ENCODE measurements around the gene LIM2. TPM values are rescaled to one million over a fixed set of nuclear protein-coding genes. Genes with fewer than 3 reads are reported as not detected.

The LIM2 gene
- total and polyA plus RNA-seq, 2 of the 8 experiments (the other 6 are each of a cell fraction or from before 2014, with no cell fraction given), result not detected

DNA sequence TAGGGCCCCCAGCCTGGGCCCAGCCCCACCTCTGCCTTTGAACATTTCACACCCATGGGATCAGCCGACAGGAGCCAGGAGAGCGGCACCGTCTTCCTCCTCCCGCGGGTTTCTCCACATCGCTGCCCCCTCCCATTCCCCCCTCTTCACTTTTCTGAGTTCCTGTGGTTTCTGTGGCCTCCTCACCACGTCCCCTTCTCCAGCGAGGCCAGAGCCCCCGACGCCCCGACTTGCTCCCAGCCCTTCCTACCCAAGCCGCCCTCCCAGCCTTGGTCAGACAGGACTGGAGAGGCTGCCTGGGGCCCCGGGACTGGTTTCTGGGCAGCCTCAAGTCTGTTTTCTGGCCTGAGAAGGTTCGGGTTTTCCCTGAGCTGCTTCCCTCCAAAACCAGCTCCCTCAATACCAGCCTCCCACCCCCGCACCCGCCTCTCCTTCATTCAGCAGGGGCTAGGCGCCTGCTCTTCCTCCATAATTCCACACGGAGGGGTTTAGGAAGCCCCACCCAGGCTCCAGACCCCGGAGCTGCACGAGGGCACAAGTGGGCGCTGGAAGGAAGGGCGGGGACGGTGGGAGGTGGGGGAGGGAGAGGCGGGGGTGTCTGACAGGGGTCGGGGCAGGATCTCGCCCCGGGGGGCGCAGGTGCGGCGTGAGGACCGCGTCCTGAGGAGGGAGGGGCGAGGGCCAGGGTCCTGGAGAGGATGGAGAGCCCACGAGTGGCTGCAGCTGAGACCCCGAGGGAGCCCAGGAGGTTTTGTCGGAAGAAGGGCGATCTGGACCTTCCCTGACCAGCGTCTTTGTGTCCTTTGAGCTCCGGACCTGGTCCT is 33.7 kb upstream of the LIM2 start:
- H4K20me1 ChIP-seq (replicated peaks in 1 of 2; ENCODE audit: control insufficient read depth in 1 of 2, insufficient read depth in 2 of 2, low read length in 2 of 2), result no peaks in the 10 kb centered on the region

More for the DNA sequence above, 33.7 kb upstream of the LIM2 start:
- no peaks in the 10 kb centered on the region for H3K36me3 ChIP-seq (ENCODE audit: control insufficient read depth in 2 of 4, insufficient read depth in 4 of 4, low read length in 3 of 4)
- H3K23ac ChIP-seq (ENCODE audit: insufficient read length), result no peak overlapping the region
- POLR2A ChIA-PET (ENCODE audit: partially characterized antibody), result interaction anchor here (0.5 to 1.8 kb wide), 8 partner anchors 9 to 722 kb away, joined by 3 to 5 read pairs (median 3); partner anchors contain the start of genes CLDND2 and VSIG10L
- H3K23me2 ChIP-seq (ENCODE audit: low read depth, low read length), result peaks cover 1% of the 10 kb centered on the region; the same call in 1 of the 2 replicates
- no peak overlapping the region; the same call in 1 of the 2 replicates for H3K18ac ChIP-seq (ENCODE audit: extremely low read depth, low read length)
- no peaks in the 10 kb centered on the region for H3K79me1 ChIP-seq (ENCODE audit: low read depth, low read length)
- H2AK5ac ChIP-seq (ENCODE audit: low read depth, low read length), result no peak overlapping the region
- peak overlapping the region; percentile 79 for H4K8ac ChIP-seq (ENCODE audit: extremely low read depth, insufficient read depth, low read length)
- H3K9me3 ChIP-seq (ENCODE audit: insufficient read depth in 2 of 2, low read depth in 1 of 2, low read length in 1 of 2), result no peaks in the 10 kb centered on the region
- H3K4ac ChIP-seq (replicated peaks; ENCODE audit: insufficient read length, low read depth, low read length), result no peak overlapping the region
- H3K4me1 ChIP-seq (replicated peaks in 1 of 4; ENCODE audit: control insufficient read depth in 3 of 4, insufficient read depth in 4 of 4, low read length in 3 of 4), result peaks cover 0 to 11% (median 3%) of the 10 kb centered on the region in 4 experiments; a peak in 2 of 7 replicates
- H4K91ac ChIP-seq (replicated peaks; ENCODE audit: insufficient read length, low read length), result no peak overlapping the region
- 40% methylated on average over 16 of the region's 39 CpGs; no CpG with 5 or more reads in 1 of the 2 experiments for WGBS, 2 experiments (ENCODE audit: extremely low coverage in 1 of 2, insufficient coverage in 1 of 2, insufficient read length in 1 of 2, insufficient replicate concordance in 2 of 2, low coverage in 1 of 2, low lambda C conversion rate in 2 of 2, missing lambda C conversion rate in 1 of 2)
- peaks cover 0 to 5% (median 2%) of the 10 kb centered on the region in 4 experiments; a peak in 3 of 7 replicates for H3K27me3 ChIP-seq (replicated peaks in 1 of 4; ENCODE audit: control insufficient read depth in 3 of 4, extremely low read depth in 1 of 4, insufficient read depth in 3 of 4, low read length in 3 of 4)
- peak overlapping the region; percentile 97 for H2AFZ ChIP-seq (ENCODE audit: low read length)
- peak overlapping the region; percentile 21 to 58 (median 48); a peak in 7 of 8 replicates for H3K4me3 ChIP-seq (ENCODE audit: extremely low read depth in 1 of 4, insufficient read depth in 2 of 4, low read depth in 3 of 4, low read length in 4 of 4)
- H2BK20ac ChIP-seq (ENCODE audit: low read length), result no peak overlapping the region
- H4K5ac ChIP-seq (ENCODE audit: insufficient read length, low read depth, low read length), result no peak overlapping the region
- CTCF ChIA-PET (ENCODE audit: partially characterized antibody), result interaction anchor here (0.6 to 6.7 kb wide), 42 partner anchors 9 to 476 kb away, joined by 3 to 58 read pairs (median 3); partner anchors contain the start of genes C19orf84, ETFB, NKG7 and VSIG10L
- H3K9ac ChIP-seq (replicated peaks in 1 of 4; ENCODE audit: extremely low read depth in 1 of 4, low read depth in 3 of 4, low read length in 3 of 4), result no peak overlapping the region
- no peak overlapping the region for H2BK15ac ChIP-seq (ENCODE audit: low read length)
- no peak overlapping the region for H3K27ac ChIP-seq (ENCODE audit: low read depth, low read length)
- no peak overlapping the region for H3K56ac ChIP-seq (replicated peaks; ENCODE audit: insufficient read length, low read depth, low read length)
- H2BK5ac ChIP-seq (ENCODE audit: low read depth, low read length), result no peak overlapping the region
- TF ChIP-seq BRCA1 (IDR thresholded peaks at IDR 0.05; ENCODE audit: low read depth, low read length) (no peak), KDM4A (IDR thresholded peaks at IDR 0.05; ENCODE audit: low read depth, low read length, severe bottlenecking) (peak; percentile 79), E2F6 (IDR thresholded peaks at IDR 0.05) (peak; percentile 76), EGR1 (IDR thresholded peaks at IDR 0.05; ENCODE audit: borderline replicate concordance, low read depth, low read length) (peak; percentile 37; the same call in 1 of the 2 replicates), TBP (IDR thresholded peaks at IDR 0.05; ENCODE audit: low read depth, low read length) (no peak)
- FAIRE-seq (no peak), DNase-seq (ENCODE audit: low read depth in 1 of 2, low spot score in 2 of 2) (no peak)
- no peak overlapping the region for H2BK120ac ChIP-seq (replicated peaks; ENCODE audit: low read depth, low read length)
- H3K79me2 ChIP-seq (ENCODE audit: control insufficient read depth in 1 of 2, insufficient read depth in 2 of 2, low read length in 2 of 2), result no peaks in the 10 kb centered on the region
- peak overlapping the region; percentile 33; the same call in 1 of the 2 replicates for H2BK12ac ChIP-seq (ENCODE audit: low read depth, low read length)
- H3K4me2 ChIP-seq (ENCODE audit: insufficient read depth in 1 of 2, low read depth in 2 of 2, low read length in 2 of 2), result peak overlapping the region; percentile 8 to 99; a peak in 3 of 4 replicates
- no peak overlapping the region for H3K14ac ChIP-seq (ENCODE audit: insufficient read length)

Data from H1 (cell line).